Thoracic aorta (tissue), 2 donors: Measurements from ENCODE around the gene RENBP. TPM values are rescaled to one million over a fixed set of nuclear protein-coding genes. Genes with fewer than 3 reads are reported as not detected.

ENCODE experiments used
- ATAC-seq: fragments of 150-250 bp; one replicate; pipeline ENCODE4 v1.8.0; 2017; ENCODE audit warnings: low read depth; ENCODE audit not compliant: insufficient number of reproducible peaks, low FRiP score
- DNase-seq: peaks from one replicate; pipeline ENCODE4 v3.0.0-alpha.2; 2020; ENCODE audit warnings: low spot score
- H3K27ac ChIP-seq, 2 donors: fragments of 200-600 bp; sonication (generic); 1 replicate in 1 of 2; 2 replicates in 1 of 2; pipeline ENCODE4 v1.5.1; 2016; ENCODE audit warnings: mild to moderate bottlenecking in 2 of 2, moderate library complexity in 2 of 2
- H3K27me3 ChIP-seq: fragments of 200-600 bp; sonication (generic); replicated peaks from 2 replicates; pipeline ENCODE4 v1.6.0; 2016; ENCODE audit warnings: mild to moderate bottlenecking; ENCODE audit not compliant: insufficient read depth
- H3K36me3 ChIP-seq: fragments of 200-600 bp; sonication (generic); one replicate; pipeline ENCODE4 v1.5.1; 2016
- H3K4me1 ChIP-seq, 2 donors: fragments of 200-600 bp; sonication (generic); 1 replicate in 1 of 2; 2 replicates in 1 of 2; pipeline versions ENCODE4 v1.5.1 to v1.6.0; 2016; ENCODE audit warnings: low read depth in 2 of 2, mild to moderate bottlenecking in 1 of 2; ENCODE audit not compliant: control insufficient read depth in 1 of 2
- H3K4me3 ChIP-seq: fragments of 200-600 bp; sonication (generic); 2 replicates; pipeline ENCODE4 v1.5.1; 2016; ENCODE audit warnings: mild to moderate bottlenecking
- H3K9me3 ChIP-seq: fragments of 200-600 bp; sonication (generic); 2 replicates; pipeline ENCODE4 v1.5.1; 2016
- CTCF ChIP-seq: fragments of 200-600 bp; sonication (generic); IDR thresholded peaks from one replicate; pipeline ENCODE4 v1.5.1; 2019; ENCODE audit warnings: antibody characterized with exemption
- total RNA-seq, 2 donors: library from RNA; depleted of rRNA; stranded (reverse); fragments of >200 nt; gene quantifications; one replicate each; pipeline versions ENCODE4 v1.1.0 to v1.2.3, GENCODE V29; 2016

The RENBP gene
- total RNA-seq, 2 donors from 2014 or later = 11.2 to 21.4 TPM

GRCh38 chrX:153972368-153973126, 28.1 kb upstream of the RENBP start, which contains the start of gene TMEM187:
Gene TMEM187, plus strand, starts transcription at chrX:153972754. Its CDS starts 9,309 bp downstream, at chrX:153982063.
- Histone ChIP-seq H3K4me1 (peaks cover 10 to 31% of the 10 kb centered on the region in 2 donors), H3K27me3 (no peaks in the 10 kb centered on the region), H3K4me3 (peak within 1 kb of the TSS; percentile 87), H3K9me3 (no peaks in the 10 kb centered on the region), H3K27ac (peak within 1 kb of the TSS; percentile 96 to 98), H3K36me3 (no peaks in the 10 kb centered on the region)
- ATAC-seq (peak; percentile 48), DNase-seq (peak; percentile 28)
- no peak for TF ChIP-seq CTCF

GRCh38 chrX:153971450-153972367, 27.3 kb upstream of the RENBP start, which contains the start of gene HCFC1:
Gene HCFC1, minus strand, starts transcription at chrX:153971818. Its CDS starts 978 bp downstream, at chrX:153970840.
- ATAC-seq (peak; percentile 55), DNase-seq (peak; percentile 61)
- TF ChIP-seq CTCF = no peak
- H3K36me3 ChIP-seq = no peaks in the 10 kb centered on the region
- no peaks in the 10 kb centered on the region for H3K9me3 ChIP-seq
- peak within 1 kb of the TSS; percentile 96 to 98 for H3K27ac ChIP-seq
- H3K27me3 ChIP-seq = no peaks in the 10 kb centered on the region
- H3K4me3 ChIP-seq = peak within 1 kb of the TSS; percentile 87
- peaks cover 13 to 40% of the 10 kb centered on the region in 2 donors for H3K4me1 ChIP-seq

GRCh38 chrX:153971124-153971449, 26.6 kb upstream of the RENBP start:
- H3K4me3 ChIP-seq = peak overlapping the region; percentile 87
- H3K27ac ChIP-seq = peak overlapping the region; percentile 96 to 98
- H3K36me3 ChIP-seq = no peaks in the 10 kb centered on the region
- no peaks in the 10 kb centered on the region for H3K9me3 ChIP-seq
- DNase-seq (peak; percentile 30), ATAC-seq (peak; percentile 61)
- peaks cover 17 to 46% of the 10 kb centered on the region in 2 donors for H3K4me1 ChIP-seq
- TF ChIP-seq CTCF = no peak
- H3K27me3 ChIP-seq = no peaks in the 10 kb centered on the region

- DNase-seq (no peak), ATAC-seq (peak; percentile 40)
- TF ChIP-seq CTCF = no peak
- Histone ChIP-seq H3K9me3 (no peaks in the 10 kb centered on the region), H3K36me3 (no peaks in the 10 kb centered on the region), H3K4me1 (peaks cover 19 to 51% of the 10 kb centered on the region in 2 donors), H3K27ac (peak overlapping the region; percentile 96 to 98), H3K4me3 (peak overlapping the region; percentile 87), H3K27me3 (no peaks in the 10 kb centered on the region)
These were observed 26.1 kb upstream of the RENBP start for GRCh38 chrX:153970357-153971123.
